K562 (cell line): ENCODE measurements around the gene PSME4. TPM values are rescaled to one million over a fixed set of nuclear protein-coding genes. Genes with fewer than 3 reads are reported as not detected.

Experiments used
- BRD4 ChIP-seq: fragments of 200-600 bp; sonication (generic); IDR thresholded peaks from 2 replicates; pipeline ENCODE4 v1.6.1; 2017; ENCODE audit warnings: inconsistent platforms
- HNRNPK ChIP-seq: fragments of 200-400 bp; formaldehyde crosslinking; IDR thresholded peaks from one replicate; pipeline ENCODE4 v1.6.1; 2018; ENCODE audit warnings: mild to moderate bottlenecking, low read depth, low read length; ENCODE audit not compliant: poor library complexity, severe bottlenecking
- HNRNPL ChIP-seq: fragments of 200-400 bp; formaldehyde crosslinking; IDR thresholded peaks from 2 replicates; pipeline ENCODE4 v1.6.1; 2017; ENCODE audit warnings: low read depth, mild to moderate bottlenecking, low read length
- KDM5B ChIP-seq: fragments of 200-600 bp; sonication (generic); IDR thresholded peaks from 2 replicates; pipeline ENCODE4 v1.6.1; 2012; ENCODE audit warnings: low read depth, mild to moderate bottlenecking, moderate library complexity, low read length, control low read depth, inconsistent platforms; ENCODE audit not compliant: insufficient replicate concordance
- MAZ ChIP-seq, 2 experiments: fragments of 450-650 bp in 1 of 2; sonication (generic) in 1 of 2; formaldehyde crosslinking; IDR thresholded peaks in 1 of 2; conservative IDR thresholded peaks in 1 of 2; 2 replicates each; pipeline versions ENCODE4 v1.4.0 to v1.5.0; 2020; ENCODE audit warnings: mild to moderate bottlenecking in 1 of 2, missing genetic modification reagents in 1 of 2
- MCM7 ChIP-seq, 2 experiments: fragments of 450-650 bp; IDR thresholded peaks; 2 replicates each; pipeline ENCODE4 v1.6.1; 2016 to 2018
- NFATC3 ChIP-seq: fragments of 450-650 bp; IDR thresholded peaks from 2 replicates; pipeline ENCODE4 v1.6.1; 2017; ENCODE audit warnings: mild to moderate bottlenecking
- NRF1 ChIP-seq, 2 experiments: fragments of 450-650 bp; IDR thresholded peaks in 1 of 2; conservative IDR thresholded peaks in 1 of 2; 2 replicates each; pipeline ENCODE4 v1.6.1; 2014; ENCODE audit warnings: mild to moderate bottlenecking in 2 of 2
- PHF8 ChIP-seq: fragments of 200-600 bp; sonication (generic); IDR thresholded peaks from 2 replicates; pipeline ENCODE4 v1.6.1; 2012; ENCODE audit warnings: mixed run types, mild to moderate bottlenecking, inconsistent platforms, low read length, moderate library complexity, borderline replicate concordance
- RBM39 ChIP-seq: fragments of 200-400 bp; formaldehyde crosslinking; optimal IDR thresholded peaks from 2 replicates; pipeline ENCODE3; 2018; ENCODE audit warnings: low read depth, low read length
- SNRNP70 ChIP-seq: fragments of 200-400 bp; formaldehyde crosslinking; optimal IDR thresholded peaks from 2 replicates; pipeline ENCODE3; 2017; ENCODE audit warnings: low read depth, low read length
- TEAD1 ChIP-seq, 2 experiments: fragments of 450-650 bp in 1 of 2; sonication (generic) in 1 of 2; formaldehyde crosslinking; IDR thresholded peaks; 2 replicates each; pipeline versions ENCODE4 v1.4.0 to v1.8.0; 2020 to 2022; ENCODE audit warnings: mild to moderate bottlenecking in 2 of 2, missing genetic modification reagents in 1 of 2
- TEAD4 ChIP-seq, 2 experiments: sonication (generic) in 1 of 2; formaldehyde crosslinking in 1 of 2; IDR thresholded peaks; 2 replicates each; pipeline versions ENCODE4 v1.6.1 to v1.8.0; 2012 to 2022; ENCODE audit warnings: borderline replicate concordance in 1 of 2, inconsistent platforms in 1 of 2, low read length in 1 of 2, mild to moderate bottlenecking in 1 of 2, missing genetic modification reagents in 1 of 2
- UBTF ChIP-seq, 2 experiments: IDR thresholded peaks; 2 replicates each; pipeline ENCODE4 v1.6.1; 2012; ENCODE audit warnings: improper control_type of control experiment in 2 of 2, low read depth in 2 of 2, low read length in 2 of 2, borderline replicate concordance in 1 of 2
- ZBTB8A ChIP-seq: fragments of 450-650 bp; IDR thresholded peaks from 2 replicates; pipeline ENCODE4 v1.6.1; 2018; ENCODE audit warnings: mild to moderate bottlenecking, moderate library complexity; ENCODE audit not compliant: partially characterized antibody
- ZFX ChIP-seq: sonication (generic); formaldehyde crosslinking; IDR thresholded peaks from 2 replicates; pipeline ENCODE4 v1.8.0; 2022; ENCODE audit warnings: mild to moderate bottlenecking, missing genetic modification reagents, moderate library complexity
- ZNF140 ChIP-seq: fragments of 250-450 bp; sonication (Bioruptor Pico); IDR thresholded peaks from 2 replicates; pipeline ENCODE4 v1.8.0; 2021; ENCODE audit warnings: moderate library complexity, mild to moderate bottlenecking, inconsistent platforms
- ZNF143 ChIP-seq: sonication (generic); formaldehyde crosslinking; IDR thresholded peaks from 2 replicates; pipeline ENCODE4 v1.9.0; 2022; ENCODE audit warnings: mild to moderate bottlenecking, missing genetic modification reagents
- ZNF24 ChIP-seq: fragments of 450-650 bp; IDR thresholded peaks from 2 replicates; pipeline ENCODE4 v1.6.1; 2016
- ZNF717 ChIP-seq: fragments of 250-450 bp; sonication (Bioruptor Pico); IDR thresholded peaks from 2 replicates; pipeline ENCODE4 v1.5.0; 2021
- polyA plus RNA-seq, 8 experiments: library from polyadenylated mRNA; depleted of rRNA in 4 of 8; stranded (reverse) in 5 of 8; unstranded in 3 of 8; fragments of >200 nt; fragmentation: Nextera tagmentation in 2 of 8; fragmentation: Illumina TruSeq in 1 of 8; extraction: Ambion mirVana in 2 of 8; extraction: Trizol in 1 of 8; gene quantifications; 2 replicates each; pipeline versions ENCODE4 v1.2.1 to v1.2.3, GENCODE V29; 2011 to 2014; ENCODE audit warnings: inconsistent platforms in 1 of 8, missing spikeins in 1 of 8
- total RNA-seq, 7 experiments: library from RNA; depleted of rRNA in 6 of 7; stranded (reverse); fragments of >200 nt in 6 of 7; fragmentation: Illumina TruSeq in 2 of 7; extraction: Trizol in 2 of 7; gene quantifications; 2 replicates each; pipeline versions ENCODE4 v1.2.1 to v1.2.3, GENCODE V29; 2011 to 2021; ENCODE audit warnings: low replicate concordance in 1 of 7
- TF ChIP-seq, protein P1 (sequence below): sonication (generic); formaldehyde crosslinking; IDR thresholded peaks from 2 replicates; pipeline ENCODE4 v1.8.0; 2022; ENCODE audit warnings: mild to moderate bottlenecking, missing genetic modification reagents

The PSME4 gene
- total and polyA plus RNA-seq, 9 of the 15 experiments (the other 6 are each of a cell fraction or from before 2014, with no cell fraction given): 24.3 to 77.8 (median 40.5) TPM

GRCh38 chr2:53969968-53970723 is 647 bp downstream of the PSME4 start (continued):
- TF ChIP-seq RBM39: no peak
- TF ChIP-seq BRD4: 0 out of 2 replicates have a peak, but pooled peaks have one; percentile 48
- TF ChIP-seq UBTF (IDR thresholded peaks at IDR 0.05; ENCODE audit: borderline replicate concordance in 1 of 2, low read depth in 2 of 2, low read length in 2 of 2): peak; percentile 33 to 55; a peak in 1 of 4 replicates
- peak in 1 of 2 experiments; percentile 8; a peak in 1 of 4 replicates for TF ChIP-seq MAZ (CRISPR knock-in tag; conservative IDR thresholded peaks at IDR 0.05 in 1 of 2, IDR thresholded peaks at IDR 0.05 in 1 of 2)
- TF ChIP-seq, protein P1, sequence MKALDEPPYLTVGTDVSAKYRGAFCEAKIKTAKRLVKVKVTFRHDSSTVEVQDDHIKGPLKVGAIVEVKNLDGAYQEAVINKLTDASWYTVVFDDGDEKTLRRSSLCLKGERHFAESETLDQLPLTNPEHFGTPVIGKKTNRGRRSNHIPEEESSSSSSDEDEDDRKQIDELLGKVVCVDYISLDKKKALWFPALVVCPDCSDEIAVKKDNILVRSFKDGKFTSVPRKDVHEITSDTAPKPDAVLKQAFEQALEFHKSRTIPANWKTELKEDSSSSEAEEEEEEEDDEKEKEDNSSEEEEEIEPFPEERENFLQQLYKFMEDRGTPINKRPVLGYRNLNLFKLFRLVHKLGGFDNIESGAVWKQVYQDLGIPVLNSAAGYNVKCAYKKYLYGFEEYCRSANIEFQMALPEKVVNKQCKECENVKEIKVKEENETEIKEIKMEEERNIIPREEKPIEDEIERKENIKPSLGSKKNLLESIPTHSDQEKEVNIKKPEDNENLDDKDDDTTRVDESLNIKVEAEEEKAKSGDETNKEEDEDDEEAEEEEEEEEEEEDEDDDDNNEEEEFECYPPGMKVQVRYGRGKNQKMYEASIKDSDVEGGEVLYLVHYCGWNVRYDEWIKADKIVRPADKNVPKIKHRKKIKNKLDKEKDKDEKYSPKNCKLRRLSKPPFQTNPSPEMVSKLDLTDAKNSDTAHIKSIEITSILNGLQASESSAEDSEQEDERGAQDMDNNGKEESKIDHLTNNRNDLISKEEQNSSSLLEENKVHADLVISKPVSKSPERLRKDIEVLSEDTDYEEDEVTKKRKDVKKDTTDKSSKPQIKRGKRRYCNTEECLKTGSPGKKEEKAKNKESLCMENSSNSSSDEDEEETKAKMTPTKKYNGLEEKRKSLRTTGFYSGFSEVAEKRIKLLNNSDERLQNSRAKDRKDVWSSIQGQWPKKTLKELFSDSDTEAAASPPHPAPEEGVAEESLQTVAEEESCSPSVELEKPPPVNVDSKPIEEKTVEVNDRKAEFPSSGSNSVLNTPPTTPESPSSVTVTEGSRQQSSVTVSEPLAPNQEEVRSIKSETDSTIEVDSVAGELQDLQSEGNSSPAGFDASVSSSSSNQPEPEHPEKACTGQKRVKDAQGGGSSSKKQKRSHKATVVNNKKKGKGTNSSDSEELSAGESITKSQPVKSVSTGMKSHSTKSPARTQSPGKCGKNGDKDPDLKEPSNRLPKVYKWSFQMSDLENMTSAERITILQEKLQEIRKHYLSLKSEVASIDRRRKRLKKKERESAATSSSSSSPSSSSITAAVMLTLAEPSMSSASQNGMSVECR (CRISPR knock-in tag): peak; percentile 52
- TF ChIP-seq ZNF717: no peak
- TF ChIP-seq HNRNPK: peak; percentile 79
- peak; percentile 9 for TF ChIP-seq KDM5B
- TF ChIP-seq ZFX (CRISPR knock-in tag): peak; percentile 61; the same call in 1 of the 2 replicates
- no peak for TF ChIP-seq ZNF24
- TF ChIP-seq PHF8: peak; percentile 25; the same call in 1 of the 2 replicates
- TF ChIP-seq TEAD4 (IDR thresholded peaks at IDR 0.05; ENCODE audit: low read length): no peak
- 0 out of 2 replicates have a peak, but pooled peaks have one; percentile 48 for TF ChIP-seq TEAD4 (CRISPR knock-in tag; IDR thresholded peaks at IDR 0.05; ENCODE audit: borderline replicate concordance)
- TF ChIP-seq NFATC3: no peak
- no peak for TF ChIP-seq ZNF140 (CRISPR knock-in tag)
- TF ChIP-seq SNRNP70: no peak
- no peak for TF ChIP-seq MCM7 (IDR thresholded peaks at IDR 0.05)
- 0 out of 2 replicates have a peak, but pooled peaks have one; percentile 34 for TF ChIP-seq ZNF143
- TF ChIP-seq TEAD1 (CRISPR knock-in tag; IDR thresholded peaks at IDR 0.05): 0 out of 4 replicates have a peak, but pooled peaks of 1 of the 2 experiments have one; percentile 27
- TF ChIP-seq ZBTB8A: no peak
- TF ChIP-seq HNRNPL: no peak
- TF ChIP-seq NRF1 (conservative IDR thresholded peaks at IDR 0.05 in 1 of 2, IDR thresholded peaks at IDR 0.05 in 1 of 2): peak; percentile 54 to 56; a peak in 3 of 4 replicates
